ENCODE results near the gene MSANTD3. TPM values are rescaled to one million over a fixed set of nuclear protein-coding genes. Genes with fewer than 3 reads are reported as not detected.

The MSANTD3 gene
- total and polyA plus RNA-seq, 9 of the 15 experiments (the other 6 are each of a cell fraction or from before 2014, with no cell fraction given), result 9.4 to 28.7 (median 22.3) TPM

DNA sequence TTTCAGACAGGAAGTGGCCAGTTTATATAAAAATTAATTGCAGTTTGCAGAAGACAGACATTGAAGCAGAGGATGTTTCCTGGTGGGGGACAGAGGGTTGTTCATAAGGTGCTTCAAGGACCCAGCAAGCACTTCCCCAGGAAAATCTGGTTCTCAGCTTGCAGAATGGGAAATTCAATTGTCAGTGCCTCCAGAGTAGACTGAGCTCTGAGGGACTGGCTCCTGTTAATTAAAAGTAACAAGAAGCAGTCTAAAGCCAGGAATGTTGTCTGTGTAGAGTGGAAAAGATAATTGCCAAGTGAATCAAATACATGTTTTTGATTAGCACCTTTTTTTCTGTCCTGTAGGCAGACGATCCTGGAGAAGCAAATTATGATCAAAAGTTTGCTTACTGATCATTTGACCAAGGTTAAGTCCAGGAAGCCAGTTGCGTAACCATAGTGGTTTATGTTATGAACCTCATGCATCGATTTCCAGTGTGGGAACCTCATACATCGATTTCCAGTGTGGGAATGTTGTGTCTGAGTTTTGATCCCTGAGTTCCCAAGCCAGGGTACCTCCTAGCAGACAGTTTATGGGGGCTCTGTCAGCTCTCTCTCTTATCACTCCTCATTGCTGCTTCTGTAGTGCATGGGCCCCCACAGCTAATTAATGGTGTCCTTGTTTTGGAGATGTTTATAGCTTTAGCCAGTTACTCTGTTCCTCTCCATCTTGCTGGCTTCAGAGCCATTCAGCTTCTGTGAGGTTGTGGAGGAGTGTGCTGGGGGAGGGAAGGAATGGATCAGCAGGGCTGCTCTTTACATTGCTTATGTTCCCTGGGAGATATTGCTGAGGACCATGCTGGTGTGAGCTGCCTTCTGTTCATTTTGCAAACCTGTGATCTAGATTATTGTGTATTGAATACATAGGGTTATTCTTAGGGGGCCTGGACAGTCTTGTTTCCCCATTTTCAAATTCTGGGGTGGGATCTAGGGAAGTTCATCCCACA lies 17.1 kb downstream of the MSANTD3 start:
- TF ChIP-seq CEBPG (CRISPR knock-in tag; IDR thresholded peaks at IDR 0.05), result peak; percentile 30; the same call in 1 of the 2 replicates
- TF ChIP-seq CEBPG (tag; conservative IDR thresholded peaks at IDR 0.05 in 1 of 2, IDR thresholded peaks at IDR 0.05 in 1 of 2), result peak; percentile 28 to 63; a peak in 2 of 4 replicates
- TF ChIP-seq CEBPB (tag; IDR thresholded peaks at IDR 0.05), result peak; percentile 84
- no peak for TF ChIP-seq NFIC (IDR thresholded peaks at IDR 0.05)
- TF ChIP-seq ZNF217 (CRISPR knock-in tag; IDR thresholded peaks at IDR 0.05), result no peak
- ChIA-PET CTCF (ENCODE audit: low intra/inter-chr PET ratio) (no interaction called here), POLR2A (interaction anchor here (0.6 to 0.8 kb wide), 2 partner anchors 10 to 31 kb away, joined by 3 read pairs; no protein-coding TSS in a partner anchor)
- no peaks in the 10 kb centered on the region for H3K4me1 ChIP-seq (replicated peaks in 1 of 2; ENCODE audit: control insufficient read depth in 2 of 2, insufficient read depth in 2 of 2, low read length in 2 of 2)
- H3K4me2 ChIP-seq (ENCODE audit: insufficient read depth, low read length), result no peak overlapping the region
- intact Hi-C loops (cut with micrococcal nuclease) (no loop called here), in situ Hi-C loops (cut with MboI) (no loop called here)
- no peak overlapping the region for H3K4me3 ChIP-seq
- H3K27ac ChIP-seq (ENCODE audit: extremely low read depth, low read depth, low read length), result no peak overlapping the region
- no peak overlapping the region for H3K9ac ChIP-seq (ENCODE audit: insufficient read depth in 1 of 2, low read depth in 2 of 2, low read length in 2 of 2)
- DNase-seq (ENCODE audit: extremely low read depth in 1 of 4, low spot score in 3 of 4) (no peak), ATAC-seq (peak; percentile 53), FAIRE-seq (no peak)
- no peaks in the 10 kb centered on the region for H4K20me1 ChIP-seq (replicated peaks; ENCODE audit: control insufficient read depth, insufficient read depth, low read length)
- no TSS peak for BruUV-seq (replicated peaks)
- H3K9me3 ChIP-seq (replicated peaks; ENCODE audit: control insufficient read depth, insufficient read depth, low read depth, low read length), result no peaks in the 10 kb centered on the region
- WGBS (ENCODE audit: insufficient coverage, low coverage, missing lambda C conversion rate), result 58% methylated on average over 4 of the region's 4 CpGs
- peaks cover 7% of the 10 kb centered on the region; the same call in 1 of the 3 replicates for H3K79me2 ChIP-seq (ENCODE audit: control insufficient read depth, insufficient read depth, low read length)
- H2AFZ ChIP-seq (ENCODE audit: low read depth, low read length), result no peak overlapping the region
- peaks cover 34% of the 10 kb centered on the region; the same call in 2 of the 3 replicates for H3K36me3 ChIP-seq (ENCODE audit: control insufficient read depth, insufficient read depth, low read length)
- H3K27me3 ChIP-seq (ENCODE audit: control insufficient read depth in 2 of 2, insufficient read depth in 2 of 2, low read length in 2 of 2), result no peaks in the 10 kb centered on the region
- H3K9me1 ChIP-seq (ENCODE audit: control insufficient read depth, insufficient read depth, low read length), result no peaks in the 10 kb centered on the region

Data from K562 (cell line).